K562 (cell line): ENCODE results near the gene DST. TPM values are rescaled to one million over a fixed set of nuclear protein-coding genes. Genes with fewer than 3 reads are reported as not detected.

Experiments
- ATAC-seq: fragments of 200-7000 bp; cut with Tn5 transposase; 3 replicates; pipeline ENCODE4 v1.9.1; 2020; ENCODE audit warnings: moderate library complexity
- BruUV-seq: library from RNA; stranded (reverse); fragments of 400-500 nt; replicated peaks from 2 replicates; lab custom pipeline; 2021; lab: Mats Ljungman, UMichigan
- CTCF ChIA-PET: fragments of 300-600 bp; formaldehyde crosslinking; extraction: SDS; loops from one replicate; lab custom pipeline; 2021; ENCODE audit warnings: low intra/inter-chr PET ratio; lab: Yijun Ruan, JAX
- POLR2A ChIA-PET: fragments of 300-600, 350-650 bp; sonication (Branson Sonifier 250); formaldehyde crosslinking; extraction: SDS; loops from one replicate; lab custom pipeline; 2021; ENCODE audit warnings: antibody characterized with exemption, inconsistent platforms; lab: Yijun Ruan, JAX
- DNase-seq, 4 experiments: peaks; one replicate each; pipeline versions ENCODE4 v3.0.0 to v3.0.0-alpha.2; 2011 to 2018; ENCODE audit warnings: low spot score in 3 of 4, mixed read lengths in 3 of 4; ENCODE audit errors: extremely low read depth in 1 of 4
- FAIRE-seq: peaks from 2 replicates; lab custom pipeline; 2011; peaks lifted over from hg19 to GRCh38; lab: Jason Lieb, UNC
- H2AFZ ChIP-seq: 2 replicates; pipeline ENCODE4 v1.6.0; 2011; ENCODE audit warnings: low read depth, low read length, control low read depth, inconsistent platforms
- H3K27ac ChIP-seq: fragments of 200-600 bp; 3 replicates; pipeline ENCODE4 v1.8.0; 2011; ENCODE audit warnings: low read depth, mild to moderate bottlenecking, control low read depth, inconsistent platforms, low read length, moderate library complexity, mixed read lengths; ENCODE audit errors: extremely low read depth
- H3K27me3 ChIP-seq, 2 experiments: fragments of 300-600 bp in 1 of 2; 2 replicates in 1 of 2; 3 replicates in 1 of 2; pipeline versions ENCODE4 v1.6.0 to v1.8.0; 2011; ENCODE audit warnings: inconsistent platforms in 2 of 2, low read length in 2 of 2, mild to moderate bottlenecking in 1 of 2, mixed read lengths in 1 of 2, moderate library complexity in 1 of 2; ENCODE audit not compliant: control insufficient read depth in 2 of 2, insufficient read depth in 2 of 2
- H3K36me3 ChIP-seq: fragments of 300-600 bp; 3 replicates; pipeline ENCODE4 v1.8.0; 2011; ENCODE audit warnings: mild to moderate bottlenecking, low read length, inconsistent platforms; ENCODE audit not compliant: control insufficient read depth, insufficient read depth
- H3K4me1 ChIP-seq, 2 experiments: fragments of 200-600 bp in 1 of 2; replicated peaks in 1 of 2; 2 replicates in 1 of 2; 3 replicates in 1 of 2; pipeline versions ENCODE4 v1.5.1 to v1.8.0; 2011; ENCODE audit warnings: inconsistent platforms in 2 of 2, low read length in 2 of 2, mild to moderate bottlenecking in 1 of 2, mixed read lengths in 1 of 2, moderate library complexity in 1 of 2; ENCODE audit not compliant: control insufficient read depth in 2 of 2, insufficient read depth in 2 of 2
- H3K4me2 ChIP-seq: 2 replicates; pipeline ENCODE4 v1.6.1; 2011; ENCODE audit warnings: low read length, control low read depth, inconsistent platforms, mixed read lengths; ENCODE audit not compliant: insufficient read depth
- H3K4me3 ChIP-seq: fragments of 200-600 bp; sonication (generic), shearing (Covaris generic); 2 replicates; pipeline ENCODE4 v1.5.1; 2016; ENCODE audit warnings: control low read depth, inconsistent platforms
- H3K79me2 ChIP-seq: fragments of 200-600 bp; 3 replicates; pipeline ENCODE4 v1.8.0; 2011; ENCODE audit warnings: low read length, inconsistent platforms; ENCODE audit not compliant: control insufficient read depth, insufficient read depth
- H3K9ac ChIP-seq, 2 experiments: 2 replicates each; pipeline versions ENCODE4 v1.6.0 to v1.6.1; 2011; ENCODE audit warnings: low read depth in 2 of 2, low read length in 2 of 2, control low read depth in 1 of 2, inconsistent platforms in 1 of 2, mild to moderate bottlenecking in 1 of 2, mixed read lengths in 1 of 2; ENCODE audit not compliant: insufficient read depth in 1 of 2
- H3K9me1 ChIP-seq: one replicate; pipeline ENCODE4 v1.6.0; 2011; ENCODE audit warnings: inconsistent platforms, mild to moderate bottlenecking, low read length, moderate library complexity; ENCODE audit not compliant: control insufficient read depth, insufficient read depth
- H3K9me3 ChIP-seq: replicated peaks from 2 replicates; pipeline ENCODE4 v1.5.1; 2011; ENCODE audit warnings: low read depth, low read length, inconsistent platforms; ENCODE audit not compliant: control insufficient read depth, insufficient read depth
- H4K20me1 ChIP-seq: replicated peaks from 2 replicates; pipeline ENCODE4 v1.6.1; 2011; ENCODE audit warnings: low read length, inconsistent platforms, mixed read lengths; ENCODE audit not compliant: control insufficient read depth, insufficient read depth
- BCOR ChIP-seq: fragments of 450-650 bp; IDR thresholded peaks from 2 replicates; pipeline ENCODE4 v1.6.1; 2016
- CBFA2T3 ChIP-seq: fragments of 450-650 bp; IDR thresholded peaks from 2 replicates; pipeline ENCODE4 v1.6.1; 2017
- HNRNPUL1 ChIP-seq: fragments of 200-400 bp; formaldehyde crosslinking; IDR thresholded peaks from 2 replicates; pipeline ENCODE4 v1.6.1; 2017; ENCODE audit warnings: low read length
- MCM5 ChIP-seq: fragments of 450-650 bp; IDR thresholded peaks from 2 replicates; pipeline ENCODE4 v1.6.1; 2016; ENCODE audit warnings: low read depth
- NFE2L1 ChIP-seq: fragments of 450-650 bp; IDR thresholded peaks from 2 replicates; pipeline ENCODE4 v1.6.1; 2016; ENCODE audit warnings: missing genetic modification characterization, low read depth, mild to moderate bottlenecking, missing compliant biosample characterization, moderate library complexity, borderline replicate concordance
- ZBTB40 ChIP-seq, 2 experiments: fragments of 450-650 bp in 1 of 2; sonication (generic) in 1 of 2; formaldehyde crosslinking in 1 of 2; IDR thresholded peaks; 2 replicates each; pipeline versions ENCODE4 v1.7.1 to v1.9.0; 2016 to 2022; ENCODE audit warnings: inconsistent platforms in 1 of 2, mild to moderate bottlenecking in 1 of 2, missing genetic modification reagents in 1 of 2
- ZFPM2 ChIP-seq: fragments of 250-450 bp; sonication (Bioruptor Pico); IDR thresholded peaks from 2 replicates; pipeline ENCODE4 v1.5.1; 2022; ENCODE audit warnings: mild to moderate bottlenecking
- ZNF347 ChIP-seq: fragments of 450-650 bp; formaldehyde crosslinking; IDR thresholded peaks from 2 replicates; pipeline ENCODE4 v1.4.0; 2020; ENCODE audit warnings: low read depth, mild to moderate bottlenecking, moderate library complexity
- ZNF354B ChIP-seq: fragments of 250-450 bp; sonication (Bioruptor Pico); IDR thresholded peaks from 2 replicates; pipeline ENCODE4 v1.4.0; 2020
- WGBS: fragments of 100-300 bp; shearing (Covaris generic); methylation state at CpG from one replicate; pipeline ENCODE4 v1.1.6; 2016; ENCODE audit warnings: low coverage, mixed read lengths; ENCODE audit not compliant: insufficient coverage; ENCODE audit errors: missing lambda C conversion rate; 5-methylcytosine and 5-hydroxymethylcytosine counted together
- in situ Hi-C: fragments of 300-500 bp; cut with MboI; formaldehyde crosslinking; loops from 4 replicates; pipeline ENCODE4 v1.15.0; 2018; ENCODE audit warnings: inconsistent platforms, mixed read lengths
- intact Hi-C: fragments of 100-400 bp; cut with micrococcal nuclease; formaldehyde crosslinking; loops from 2 replicates; pipeline ENCODE4 v1.14.2; 2022
- polyA plus RNA-seq, 8 experiments: library from polyadenylated mRNA; depleted of rRNA in 4 of 8; stranded (reverse) in 5 of 8; unstranded in 3 of 8; fragments of >200 nt; fragmentation: Nextera tagmentation in 2 of 8; fragmentation: Illumina TruSeq in 1 of 8; extraction: Ambion mirVana in 2 of 8; extraction: Trizol in 1 of 8; gene quantifications; 2 replicates each; pipeline versions ENCODE4 v1.2.1 to v1.2.3, GENCODE V29; 2011 to 2014; ENCODE audit warnings: inconsistent platforms in 1 of 8, missing spikeins in 1 of 8
- total RNA-seq, 7 experiments: library from RNA; depleted of rRNA in 6 of 7; stranded (reverse); fragments of >200 nt in 6 of 7; fragmentation: Illumina TruSeq in 2 of 7; extraction: Trizol in 2 of 7; gene quantifications; 2 replicates each; pipeline versions ENCODE4 v1.2.1 to v1.2.3, GENCODE V29; 2011 to 2021; ENCODE audit warnings: low replicate concordance in 1 of 7

Gene DST
- total and polyA plus RNA-seq, 9 of the 15 experiments (the other 6 are each of a cell fraction or from before 2014, with no cell fraction given): 5.2 to 21.9 (median 13.3) TPM

GRCh38 chr6:56534680-56535419, 107.8 kb downstream of the DST start:
- Histone ChIP-seq H3K4me2 (no peak overlapping the region), H2AFZ (no peak overlapping the region), H3K4me3 (no peak overlapping the region), H3K9ac (no peak overlapping the region), H3K4me1 (peaks cover 0 to 6% of the 10 kb centered on the region in 2 experiments; a peak in 1 of 5 replicates), H3K27ac (no peak overlapping the region), H3K36me3 (no peaks in the 10 kb centered on the region), H3K9me1 (no peaks in the 10 kb centered on the region), H3K9me3 (no peaks in the 10 kb centered on the region), H3K27me3 (no peaks in the 10 kb centered on the region)
- FAIRE-seq (no peak), ATAC-seq (no peak), DNase-seq (no peak)
- no TSS peak for BruUV-seq
- 59% methylated on average over 8 of the region's 8 CpGs for WGBS
- in situ Hi-C loops: no loop called here
- POLR2A ChIA-PET: no interaction called here
- no peak for TF ChIP-seq ZFPM2 (CRISPR knock-in tag)
- TF ChIP-seq HNRNPUL1: no peak
- no peak for TF ChIP-seq NFE2L1 (tag)
- TF ChIP-seq ZNF354B (CRISPR knock-in tag): no peak
- TF ChIP-seq BCOR: no peak
- no peak for TF ChIP-seq MCM5
- no peak for TF ChIP-seq CBFA2T3
- TF ChIP-seq ZBTB40 (IDR thresholded peaks at IDR 0.05): no peak
- TF ChIP-seq ZBTB40 (CRISPR knock-in tag; IDR thresholded peaks at IDR 0.05): no peak
- TF ChIP-seq ZNF347 (CRISPR knock-in tag): no peak
- TF ChIP-seq, all 486 proteins: peak for 0
- H3K79me2 ChIP-seq: no peaks in the 10 kb centered on the region
- H4K20me1 ChIP-seq: no peaks in the 10 kb centered on the region
- intact Hi-C loops: no loop called here
- CTCF ChIA-PET: no interaction called here
